ENCODE measurements around the gene TUBA4B.

Gene TUBA4B

DNA sequence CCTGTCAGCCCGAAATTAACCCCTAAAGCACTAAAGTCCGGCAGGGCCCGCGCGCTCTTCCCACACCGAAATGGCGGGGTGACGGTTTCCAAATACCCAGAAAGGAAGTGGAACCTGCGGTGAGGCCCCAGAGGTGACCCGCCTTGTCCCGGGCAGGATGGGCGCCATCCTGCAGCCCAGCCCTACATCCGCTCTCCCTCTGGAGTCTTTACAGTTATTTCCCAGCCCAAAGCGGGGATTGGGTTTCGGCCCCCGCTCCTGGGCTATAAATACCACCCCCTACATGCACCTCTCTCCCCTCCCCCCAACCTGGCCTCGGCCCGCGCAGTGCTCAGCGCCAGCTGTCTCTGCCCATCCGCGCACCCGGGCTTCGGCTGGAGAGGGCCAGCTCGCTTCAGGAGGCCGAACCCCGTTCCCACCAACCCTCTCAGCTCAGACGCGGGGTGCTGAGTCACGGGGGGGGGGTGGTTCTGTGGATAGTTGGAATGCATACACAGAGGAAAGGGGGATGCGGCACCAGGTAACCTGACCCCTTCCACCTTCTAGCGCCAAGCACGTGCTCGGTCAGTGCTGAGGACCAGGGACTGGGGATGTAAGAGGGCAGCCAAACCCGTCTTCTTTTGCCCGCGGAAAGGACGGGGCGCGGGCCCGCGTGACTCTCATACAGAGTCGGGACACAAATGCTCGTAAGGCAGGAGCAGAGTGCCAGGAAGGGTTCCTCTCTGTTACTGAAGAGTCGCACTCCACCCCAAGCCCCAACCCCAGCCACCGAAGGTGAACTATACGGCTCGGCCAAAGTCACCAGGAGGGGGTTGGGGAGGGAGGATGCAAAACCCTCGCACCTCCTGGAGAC is at the start of gene TUBA4B:
TSS of gene TUBA4B (plus strand) at position 344 of the 853 bp plus-strand sequence. CDS start at position 509, 165 bp downstream.
- DNase-seq (ENCODE audit: low read depth in 2 of 2) = peak; percentile 29 to 35

DNA sequence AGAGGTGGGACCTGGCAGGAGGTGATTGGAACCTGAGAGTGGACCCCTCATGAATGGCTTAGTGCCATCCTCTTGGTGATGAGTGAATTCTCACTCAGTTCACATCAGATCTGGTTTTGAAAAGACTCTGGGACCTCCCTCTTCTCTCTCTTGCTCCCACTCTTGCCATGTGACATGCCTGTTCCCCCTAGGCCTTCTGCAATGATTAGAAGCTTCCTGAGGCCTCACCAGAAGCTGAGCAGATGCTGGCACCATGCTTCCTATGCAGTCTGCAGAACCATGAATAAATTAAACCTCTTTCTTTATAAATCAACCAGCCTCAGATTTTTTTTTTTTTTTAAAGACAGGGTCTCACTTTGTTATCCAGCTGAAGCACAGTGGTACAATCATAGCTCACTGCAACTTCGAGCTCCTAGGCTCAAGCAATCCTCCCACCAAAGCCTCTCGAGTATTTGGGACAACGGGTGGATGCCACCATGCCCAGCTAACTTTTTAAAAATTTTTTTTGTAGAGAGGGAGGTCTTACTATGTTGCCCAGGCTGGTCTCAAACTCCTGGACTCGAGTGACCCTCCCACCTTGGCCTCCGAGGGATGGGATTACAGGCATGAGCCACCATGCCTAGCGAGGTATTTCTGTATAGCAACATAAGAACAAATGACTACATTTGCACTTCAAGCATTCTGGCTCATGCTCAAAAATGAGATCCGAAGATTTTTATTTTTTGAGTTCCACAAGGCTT is 48.4 kb upstream of the TUBA4B start:
- DNase-seq (ENCODE audit: low read depth in 2 of 2) = no peak

DNA sequence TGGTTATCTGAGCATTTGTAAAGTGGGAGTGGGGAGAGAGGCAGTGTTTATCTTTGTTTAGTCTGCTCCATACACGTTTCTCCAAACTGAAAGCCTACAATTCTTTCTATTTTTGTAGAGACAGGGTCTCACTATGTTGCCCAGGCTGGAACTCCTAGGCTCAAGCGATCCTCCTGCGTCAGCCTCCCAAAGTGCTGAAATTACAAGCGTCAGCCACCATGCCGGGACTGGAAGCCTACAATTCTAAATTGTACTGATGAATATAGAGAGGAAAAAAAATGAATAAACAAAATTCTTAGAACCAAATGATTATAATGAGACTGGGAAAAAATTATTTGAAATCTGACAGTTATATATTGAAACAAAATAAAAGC is 47.9 kb upstream of the TUBA4B start:
- no peak for DNase-seq (ENCODE audit: low read depth in 2 of 2)

DNA sequence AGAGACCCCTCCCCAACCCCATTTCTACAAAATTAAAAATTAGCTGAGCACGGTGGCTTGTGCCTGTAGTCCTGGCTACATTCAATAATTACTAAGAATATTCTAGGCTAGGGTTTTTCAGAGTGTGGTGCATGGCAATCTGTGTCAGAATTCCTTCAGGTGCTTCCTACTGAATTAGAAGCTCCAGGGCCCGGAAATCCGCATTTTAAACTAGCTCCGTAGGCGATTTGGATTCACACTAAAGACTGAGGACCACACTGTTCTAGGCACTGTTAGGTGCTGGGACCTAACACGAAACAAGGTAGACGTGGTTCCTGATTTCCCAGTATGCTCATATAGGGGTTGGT is 47.1 kb upstream of the TUBA4B start:
- no peak for DNase-seq (ENCODE audit: low read depth in 2 of 2)

DNA sequence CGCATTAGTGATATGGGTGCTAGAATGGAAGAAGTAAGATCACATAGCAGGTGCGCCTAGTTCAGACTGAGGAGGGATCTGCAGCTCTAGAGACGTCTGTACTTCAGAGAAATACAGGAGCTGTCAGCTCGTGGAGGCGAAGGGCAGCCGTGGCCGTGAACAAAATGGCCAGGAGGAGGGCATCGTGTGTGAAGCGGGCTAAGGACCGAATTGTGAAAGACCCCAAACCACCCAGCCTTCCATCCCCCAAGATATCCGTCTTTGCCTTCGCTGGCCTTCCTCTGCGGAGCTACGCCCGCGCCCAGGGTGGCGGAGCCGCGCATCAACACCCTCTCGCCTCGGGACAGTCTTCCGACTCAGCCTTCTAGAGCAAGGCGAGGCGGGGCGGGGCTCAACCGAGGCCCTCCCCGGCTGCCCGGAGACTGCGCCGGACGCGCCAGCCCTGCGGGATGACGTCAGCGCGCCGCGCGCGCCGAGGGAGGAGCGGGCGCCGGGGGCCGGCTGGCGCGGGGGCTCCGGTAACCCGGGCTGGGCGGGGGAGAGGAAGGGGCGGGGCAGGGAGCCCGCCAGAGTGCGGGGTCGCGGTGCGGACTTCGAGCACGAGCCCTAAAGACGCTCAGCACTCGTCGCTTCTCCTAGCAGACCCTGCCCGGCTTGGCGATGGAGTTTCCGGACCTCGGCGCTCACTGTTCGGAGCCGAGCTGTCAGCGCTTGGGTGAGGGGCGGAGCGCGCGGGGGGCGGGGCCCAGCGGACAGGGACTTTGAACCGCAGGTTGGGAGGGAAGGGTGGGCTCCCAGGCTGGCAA is 46.5 kb upstream of the TUBA4B start, which contains the start of gene ZFAND2B:
TSS of gene ZFAND2B (plus strand) at position 455 of the 806 bp plus-strand sequence. CDS start at position 661, 206 bp downstream.
- DNase-seq (ENCODE audit: low read depth in 2 of 2) = peak; percentile 91 to 94

DNA sequence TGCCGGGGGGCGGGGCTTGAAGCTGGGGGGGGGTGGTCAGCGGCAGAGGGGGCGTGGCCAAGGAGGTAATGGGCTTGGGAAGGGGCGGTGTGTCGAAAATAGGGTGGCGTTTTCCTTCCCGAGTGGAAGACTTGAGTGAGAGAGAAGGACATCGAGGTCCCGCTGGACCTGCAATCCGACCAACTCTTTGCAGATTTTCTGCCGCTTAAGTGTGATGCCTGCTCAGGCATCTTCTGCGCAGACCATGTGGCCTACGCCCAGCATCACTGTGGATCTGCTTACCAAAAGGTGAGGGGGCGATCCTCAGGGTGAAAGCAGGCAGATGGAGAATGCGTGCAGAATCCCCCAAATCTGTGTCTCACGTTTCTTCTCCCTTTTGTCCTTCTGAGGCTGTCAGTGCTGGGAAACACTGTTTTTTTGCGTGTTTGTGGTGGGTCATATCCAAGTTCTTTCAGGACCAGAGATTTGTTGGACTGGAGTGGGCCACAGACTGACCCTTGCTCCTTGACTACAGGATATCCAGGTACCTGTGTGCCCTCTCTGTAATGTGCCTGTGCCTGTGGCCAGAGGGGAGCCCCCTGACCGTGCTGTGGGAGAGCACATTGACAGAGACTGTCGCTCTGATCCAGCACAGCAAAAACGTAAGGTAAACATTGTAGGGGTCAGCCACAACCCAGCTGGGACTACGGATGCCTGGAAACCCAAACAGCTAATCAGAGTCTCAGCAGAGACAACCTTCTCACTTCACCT is 45.7 kb upstream of the TUBA4B start:
- no peak for DNase-seq (ENCODE audit: low read depth in 2 of 2)

DNA sequence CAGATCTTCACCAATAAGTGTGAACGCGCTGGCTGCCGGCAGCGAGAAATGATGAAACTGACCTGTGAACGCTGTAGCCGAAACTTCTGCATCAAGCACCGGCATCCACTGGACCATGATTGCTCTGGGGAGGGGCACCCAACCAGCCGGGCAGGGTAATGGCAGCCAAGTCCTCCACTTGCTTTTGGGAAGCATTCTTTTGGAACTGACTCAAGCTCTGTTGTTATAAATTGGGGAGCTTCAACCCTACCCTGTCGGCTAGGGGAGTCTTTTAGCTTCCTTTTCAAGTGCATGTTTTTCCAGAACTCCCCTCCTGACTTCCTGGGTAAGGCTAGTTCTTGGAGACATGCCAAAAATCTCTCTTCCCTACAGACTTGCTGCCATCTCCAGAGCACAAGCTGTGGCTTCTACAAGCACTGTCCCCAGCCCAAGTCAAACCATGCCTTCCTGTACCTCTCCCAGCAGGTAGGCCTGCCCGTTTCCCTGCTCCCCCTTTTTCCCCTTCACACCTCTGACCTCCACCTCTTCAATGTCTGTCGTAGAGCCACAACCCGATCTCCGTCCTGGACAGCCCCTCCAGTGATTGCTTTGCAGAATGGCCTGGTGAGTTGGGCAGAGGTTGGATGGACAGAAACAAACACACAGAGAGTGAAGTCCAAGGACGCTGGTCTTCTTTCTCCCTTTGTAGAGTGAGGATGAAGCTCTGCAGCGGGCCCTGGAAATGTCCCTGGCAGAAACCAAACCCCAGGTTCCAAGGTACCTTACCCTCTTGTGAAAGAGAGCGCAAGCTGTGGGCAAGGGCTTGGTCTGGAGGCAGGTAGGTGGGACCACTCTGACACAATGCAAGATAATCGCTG is 44.9 kb upstream of the TUBA4B start:
- no peak for DNase-seq (ENCODE audit: low read depth in 2 of 2)

DNA sequence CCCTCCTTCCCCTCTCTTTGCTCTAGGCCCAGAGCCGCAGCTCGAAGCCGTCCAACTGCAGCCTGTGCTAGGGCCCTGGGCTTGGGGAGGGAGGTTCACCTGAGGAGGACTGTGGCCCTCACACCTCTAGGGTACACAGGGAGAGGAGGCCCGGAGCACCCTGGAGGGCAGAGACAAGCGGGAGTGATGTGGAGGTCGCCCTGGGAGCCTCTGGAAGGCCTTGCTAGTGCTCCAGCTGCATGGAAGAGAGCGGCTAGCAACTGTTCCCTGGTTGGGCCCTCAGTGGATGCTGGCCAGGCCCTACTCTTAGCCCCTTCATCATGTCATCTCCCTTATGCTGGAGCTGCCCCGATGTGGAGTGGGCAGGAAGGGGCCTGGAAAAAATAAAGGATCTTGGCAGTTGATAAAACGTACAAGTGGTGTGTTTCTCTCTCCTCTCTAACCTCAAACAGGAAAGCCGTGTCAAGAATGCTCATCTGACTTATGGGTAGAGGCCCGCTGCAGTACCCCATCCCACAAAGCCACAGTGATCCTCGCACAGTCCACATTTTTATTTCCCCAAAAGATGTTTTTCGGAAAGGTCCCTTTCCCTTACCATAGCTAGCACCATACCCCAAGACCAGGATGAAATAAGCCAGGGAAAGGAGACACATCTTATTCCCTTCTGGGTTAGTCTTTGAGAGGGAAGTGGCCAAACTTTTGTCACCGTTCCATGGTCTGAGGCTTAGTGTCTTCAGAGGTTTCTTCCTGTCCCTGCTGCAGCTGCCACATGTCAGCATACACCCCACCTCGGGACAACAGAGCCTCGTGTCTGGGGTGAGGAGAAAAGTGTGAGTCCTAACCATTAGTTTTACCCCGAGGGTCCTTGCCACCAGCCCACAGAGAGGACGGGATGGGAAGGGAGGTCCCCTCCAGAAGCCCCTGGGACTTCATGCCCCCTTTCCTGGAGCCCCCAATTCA is 43.5 kb upstream of the TUBA4B start:
- no peak for DNase-seq (ENCODE audit: low read depth in 2 of 2)

DNA sequence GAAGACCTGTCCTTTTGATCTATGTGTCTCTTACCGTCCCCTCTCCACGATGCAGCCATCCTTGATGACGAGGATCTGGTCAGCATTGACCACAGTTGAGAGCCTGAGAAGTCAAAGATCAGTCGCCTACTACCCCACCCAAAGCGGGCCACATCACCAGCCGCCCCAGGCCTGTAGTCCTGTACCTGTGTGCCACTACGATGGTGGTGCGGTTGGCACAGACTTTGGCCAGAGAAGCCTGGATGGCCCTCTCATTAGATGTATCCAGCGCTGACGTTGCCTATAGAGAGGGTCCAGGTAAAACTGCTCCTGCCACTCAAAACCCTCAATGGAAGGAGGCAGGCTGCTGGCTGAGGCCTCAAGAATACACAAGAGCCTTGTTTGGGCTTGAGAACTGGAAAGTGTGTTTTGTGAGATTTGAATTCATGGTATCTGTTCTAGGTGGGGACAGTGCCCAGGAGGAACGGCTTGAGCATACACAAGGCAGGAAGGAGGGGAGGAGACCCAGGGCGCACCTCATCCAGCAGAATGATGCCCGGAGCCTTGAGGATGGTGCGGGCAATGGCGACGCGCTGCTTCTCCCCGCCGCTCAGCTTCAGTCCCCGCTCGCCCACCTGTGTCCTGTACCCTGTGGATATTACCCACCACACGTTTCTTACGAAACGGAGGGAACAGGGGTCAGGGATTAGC is 42.7 kb upstream of the TUBA4B start:
- no peak for DNase-seq (ENCODE audit: low read depth in 2 of 2)

DNA sequence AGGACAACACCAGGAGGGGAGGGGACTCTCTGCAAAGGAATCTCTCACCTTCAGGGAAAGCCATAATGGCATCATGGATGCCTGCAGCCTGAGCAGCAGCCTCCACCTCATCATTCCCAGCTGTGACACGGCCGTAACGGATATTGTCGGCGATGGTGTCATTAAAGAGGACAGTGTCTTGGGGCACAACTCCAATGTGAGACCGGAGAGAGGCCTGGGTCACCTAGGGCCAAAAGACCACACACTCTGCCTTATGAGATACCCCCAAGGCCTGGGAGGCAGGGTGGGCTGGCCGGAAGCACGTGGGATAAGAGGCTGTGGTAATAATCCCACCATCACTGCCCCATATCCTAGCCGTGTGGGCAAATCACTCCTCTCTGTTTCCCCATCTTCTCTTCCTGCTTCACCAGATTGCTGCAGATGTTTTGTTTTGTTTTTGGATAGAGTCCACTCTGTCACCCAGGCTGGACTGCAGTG is 42.1 kb upstream of the TUBA4B start:
- DNase-seq (ENCODE audit: low read depth in 2 of 2) = no peak

DNA sequence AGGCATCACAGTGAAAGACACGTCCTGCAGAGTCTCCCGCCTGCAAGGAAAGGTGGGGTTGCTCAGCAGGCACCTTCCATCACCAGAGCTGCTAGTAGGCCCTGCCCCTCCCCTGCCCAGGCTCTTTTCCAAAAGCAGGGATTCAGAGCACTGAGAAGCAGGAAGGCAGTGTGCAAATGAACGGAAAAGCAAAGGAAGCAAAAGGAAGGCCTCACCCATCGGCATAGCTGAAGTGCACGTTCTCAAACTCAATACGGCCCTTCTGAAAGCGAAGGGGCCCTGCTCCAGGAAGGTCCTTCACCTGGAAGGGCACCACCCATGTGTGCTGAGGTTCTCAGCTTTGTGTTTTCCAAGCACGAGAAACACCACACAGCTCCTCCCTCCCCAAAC is 40.0 kb upstream of the TUBA4B start:
- no peak for DNase-seq (ENCODE audit: low read depth in 2 of 2)

DNA sequence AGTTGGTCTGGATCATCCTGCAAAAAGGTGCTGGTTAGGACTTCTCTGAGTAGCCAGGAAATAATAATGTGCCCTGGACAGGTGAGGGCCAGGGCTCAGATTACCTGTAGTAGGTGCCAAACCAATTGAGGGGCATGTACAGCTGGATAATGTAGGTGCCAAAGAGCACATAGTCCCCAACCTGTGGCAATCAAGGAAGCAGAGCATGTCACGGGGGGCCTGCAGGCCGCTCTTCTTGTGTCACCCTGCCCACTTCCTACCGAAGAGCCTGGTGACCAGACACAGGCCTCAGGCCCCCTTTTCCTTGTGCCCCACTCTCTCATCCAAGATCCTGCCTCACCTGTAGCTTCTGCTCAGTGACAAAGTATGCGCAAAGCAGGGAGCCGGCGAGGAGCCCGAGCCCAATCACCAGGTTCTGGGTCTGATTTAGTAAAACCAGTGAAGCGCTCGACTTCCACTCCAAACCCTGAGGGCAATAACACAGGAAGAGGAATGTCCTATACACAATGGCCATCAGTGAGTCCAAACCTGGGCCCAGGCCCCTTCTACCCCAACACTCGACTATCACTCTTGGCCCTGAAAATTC is 39.5 kb upstream of the TUBA4B start:
- no peak for DNase-seq (ENCODE audit: low read depth in 2 of 2)

DNA sequence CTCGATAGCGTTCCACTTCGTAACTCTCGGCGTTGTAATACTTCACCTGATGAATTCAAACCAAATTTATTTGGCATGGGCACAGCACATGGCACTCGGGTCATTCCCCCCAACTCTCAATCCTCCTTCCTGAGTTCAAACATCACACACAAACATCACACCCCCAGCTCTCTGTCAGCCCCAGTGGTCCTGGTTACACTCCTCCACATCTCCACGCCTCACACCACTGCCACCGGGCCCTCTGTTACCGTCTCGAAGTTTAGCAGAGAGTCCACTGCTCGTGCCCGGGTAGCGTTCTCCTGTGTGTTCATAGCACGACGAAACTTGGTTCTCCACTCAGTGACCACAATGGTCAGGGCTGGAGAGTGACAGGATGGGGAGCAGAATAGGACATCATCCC is 38.9 kb upstream of the TUBA4B start:
- no peak for DNase-seq (ENCODE audit: low read depth in 2 of 2)

DNA sequence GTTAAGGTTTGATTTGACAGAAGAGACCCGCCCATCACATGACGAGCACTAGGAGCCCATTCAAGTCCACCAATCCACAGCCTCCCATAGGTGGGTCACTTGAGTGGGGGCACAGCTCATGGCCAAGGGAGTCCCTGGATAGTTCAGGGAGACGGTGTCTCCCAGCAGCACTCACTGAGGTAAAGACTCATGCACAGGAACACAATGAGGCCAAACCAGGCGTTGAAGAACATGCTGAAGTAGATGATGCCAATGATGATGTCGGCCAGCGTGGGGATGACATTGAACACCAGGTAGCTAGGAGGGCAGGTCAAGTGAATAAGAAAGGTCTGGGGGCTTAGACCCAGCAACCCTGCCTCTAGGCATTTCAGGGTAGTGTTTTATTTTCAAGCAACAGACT is 38.3 kb upstream of the TUBA4B start:
- DNase-seq (ENCODE audit: low read depth in 2 of 2) = no peak

DNA sequence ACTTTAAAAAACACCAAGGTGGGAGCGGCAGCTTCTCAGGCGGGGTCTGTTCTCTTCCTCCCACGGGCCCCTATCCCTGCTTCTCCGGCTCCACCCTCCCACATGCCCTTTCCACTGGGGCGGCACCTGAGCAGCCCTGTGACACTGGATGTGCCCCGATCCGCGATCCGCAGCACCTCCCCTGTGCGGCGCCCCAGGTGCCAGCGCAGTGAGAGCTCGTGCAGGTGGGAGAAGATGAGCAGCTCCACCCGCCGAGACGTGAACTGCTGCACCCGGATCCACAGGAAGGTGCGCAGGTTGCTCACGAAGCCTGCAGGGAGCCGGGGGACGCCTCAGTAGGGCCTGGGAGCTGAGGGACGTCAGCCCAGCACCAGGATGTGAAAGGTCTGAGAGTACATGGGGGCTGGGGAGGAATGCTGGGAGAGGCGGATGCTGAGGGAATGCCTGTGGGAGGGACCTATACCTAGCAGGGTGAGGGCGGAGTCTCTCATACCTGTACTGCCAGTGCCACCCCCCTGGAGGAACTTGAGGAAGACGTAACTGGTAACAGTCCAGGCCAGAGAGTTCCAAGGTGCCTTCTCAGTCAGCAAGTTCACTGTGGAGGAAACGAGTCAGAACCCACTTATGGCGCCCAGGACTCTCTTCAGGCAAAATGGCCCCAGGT is 37.0 kb upstream of the TUBA4B start:
- no peak for DNase-seq (ENCODE audit: low read depth in 2 of 2)

DNA sequence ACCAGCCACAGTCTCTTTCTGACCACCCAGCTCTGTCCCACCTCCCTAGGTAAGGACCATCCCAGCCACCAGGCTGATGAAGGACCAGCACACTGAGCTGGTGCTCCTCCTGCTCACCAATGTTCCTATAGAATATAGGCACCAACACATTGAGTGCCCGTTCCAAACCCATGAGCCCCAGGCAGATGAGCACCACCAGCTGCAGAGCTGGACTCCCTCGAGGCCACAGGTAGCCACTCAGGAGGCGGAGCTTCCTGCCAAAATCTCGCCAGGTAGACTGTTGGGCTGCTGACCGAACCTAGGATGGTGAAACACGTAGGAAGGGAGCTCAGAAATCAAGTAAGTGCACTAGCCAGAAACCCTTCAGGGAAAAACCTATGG is 36.5 kb upstream of the TUBA4B start:
- no peak for DNase-seq (ENCODE audit: low read depth in 2 of 2)

DNA sequence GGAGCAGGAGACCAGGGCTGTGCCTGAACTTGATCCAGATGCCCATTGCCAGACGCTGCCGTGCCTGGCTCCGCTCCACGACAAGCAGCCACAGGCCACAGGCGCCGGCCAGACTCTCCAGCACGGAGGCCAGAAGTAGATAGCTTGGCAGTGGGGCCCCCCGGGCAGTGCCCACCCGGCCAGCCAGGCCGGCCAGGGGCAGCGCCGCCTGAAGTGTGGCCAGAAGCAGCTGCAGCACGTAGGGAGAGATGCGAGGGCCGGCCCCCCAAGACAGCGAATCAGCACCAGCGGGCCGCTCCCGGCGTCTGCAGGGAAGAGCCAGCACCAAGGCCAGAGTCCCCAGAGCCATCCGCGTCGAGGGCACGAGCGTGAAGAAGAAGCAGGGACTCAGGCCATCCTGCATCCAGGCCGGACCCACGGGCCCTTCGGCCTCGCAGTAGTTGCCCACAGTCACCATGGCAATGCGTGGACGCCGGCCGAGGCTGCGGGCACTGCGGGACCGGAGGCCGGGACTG is 34.8 kb upstream of the TUBA4B start:
- DNase-seq (ENCODE audit: low read depth in 2 of 2) = no peak

Data from stimulated activated CD4-positive, alpha-beta T cell treated with anti-CD3 and anti-CD28 coated beads, Interleukin-4, amount 100 ng/mL, for 48 hours (primary cell).